ENCODE measurements around the gene CDC5L. TPM values are rescaled to one million over a fixed set of nuclear protein-coding genes. Genes with fewer than 3 reads are reported as not detected.

Gene CDC5L
- total RNA-seq, 1 donor from 2014 or later = 27.1 TPM

GRCh38 chr6:44495036-44495901, 107.8 kb downstream of the CDC5L start:
- intact Hi-C loops (cut with micrococcal nuclease) = no loop called here

GRCh38 chr6:44496665-44497369, 109.3 kb downstream of the CDC5L start:
- intact Hi-C loops (cut with micrococcal nuclease) = no loop called here

DNA sequence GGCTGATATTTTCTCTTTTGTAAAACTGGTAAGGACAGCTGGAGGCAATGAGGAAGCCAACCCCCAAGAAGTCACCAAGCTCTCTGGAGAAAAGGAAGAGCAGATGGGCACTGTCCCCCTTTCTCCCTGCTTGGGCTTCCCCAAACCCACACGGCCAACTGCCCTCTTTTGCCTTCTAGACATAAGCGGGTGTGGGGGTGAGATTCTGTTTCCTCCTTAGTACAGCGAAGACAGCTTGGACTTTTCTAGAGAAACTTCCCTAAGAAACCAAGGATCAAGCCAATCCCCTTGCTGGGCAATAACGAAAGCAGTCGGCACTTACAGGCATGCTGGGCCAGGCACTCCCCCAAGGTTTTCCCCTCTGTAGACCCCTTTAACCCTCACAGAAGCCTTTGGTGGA, 110.3 kb downstream of the CDC5L start:
- intact Hi-C loops (cut with micrococcal nuclease) = no loop called here

GRCh38 chr6:44498436-44498835, 110.9 kb downstream of the CDC5L start:
- intact Hi-C loops (cut with micrococcal nuclease) = no loop called here

- intact Hi-C loops (cut with micrococcal nuclease) = no loop called here
Observed at GRCh38 chr6:44499609-44500008, 112.1 kb downstream of the CDC5L start.

Other genes starting within 250 kb of the CDC5L start
- not detected in 2 replicates for gene CAPN11, start 228.9 kb upstream of the CDC5L start, total RNA-seq
- not detected in 2 replicates for gene MYMX, start 170.8 kb upstream of the CDC5L start, total RNA-seq
- gene SLC29A1, start 164.1 kb upstream of the CDC5L start, total RNA-seq = 58.3 and 59.9 TPM in 2 replicates
- gene HSP90AB1, start 140.6 kb upstream of the CDC5L start, total RNA-seq = 884 and 889 TPM in 2 replicates
- 30.4 and 30.7 TPM in 2 replicates for gene SLC35B2, start 130.2 kb upstream of the CDC5L start, total RNA-seq
- 14.6 and 16.9 TPM in 2 replicates for gene NFKBIE, start 122.2 kb upstream of the CDC5L start, total RNA-seq
- gene TMEM151B, start 117.3 kb upstream of the CDC5L start, total RNA-seq = not detected in 2 replicates
- gene AARS2, start 74.4 kb upstream of the CDC5L start, total RNA-seq = 17.5 TPM in 2 replicates
- gene SPATS1, start 45.1 kb upstream of the CDC5L start, total RNA-seq = not detected in 2 replicates